SK-N-SH treated with all-trans-retinoic acid at 6 μM for 48 hours (cell line): ENCODE measurements around the gene HPCAL1.

ENCODE experiments used
- ATAC-seq: fragments of 200-7000 bp; cut with Tn5 transposase; 3 replicates; pipeline ENCODE4 v1.9.1; 2020; ENCODE audit warnings: mild to moderate bottlenecking, moderate library complexity
- ARNTL ChIP-seq: fragments of 450-650 bp; formaldehyde crosslinking; IDR thresholded peaks from 2 replicates; pipeline ENCODE4 v1.5.0; 2020; ENCODE audit warnings: low read depth, mild to moderate bottlenecking, moderate library complexity, borderline replicate concordance
- CSDC2 ChIP-seq: fragments of 250-450 bp; sonication (Bioruptor Pico); IDR thresholded peaks from 2 replicates; pipeline ENCODE4 v1.5.0; 2020; ENCODE audit warnings: mild to moderate bottlenecking, moderate library complexity
- CSRNP3 ChIP-seq: fragments of 250-450 bp; sonication (Bioruptor Pico); IDR thresholded peaks from 2 replicates; pipeline ENCODE4 v1.5.1; 2021; ENCODE audit warnings: mild to moderate bottlenecking, moderate library complexity
- ESRRG ChIP-seq: fragments of 250-450 bp; sonication (Bioruptor Pico); IDR thresholded peaks from 2 replicates; pipeline ENCODE4 v1.6.1; 2021; ENCODE audit warnings: mild to moderate bottlenecking
- GLIS3 ChIP-seq: fragments of 250-450 bp; sonication (Bioruptor Pico); IDR thresholded peaks from 2 replicates; pipeline ENCODE4 v1.5.0; 2020; ENCODE audit warnings: mild to moderate bottlenecking, moderate library complexity
- ISL1 ChIP-seq: fragments of 250-450 bp; sonication (Bioruptor Pico); IDR thresholded peaks from 2 replicates; pipeline ENCODE4 v2.1.2; 2022; ENCODE audit warnings: mild to moderate bottlenecking, moderate library complexity
- OSR1 ChIP-seq: fragments of 250-450 bp; sonication (Bioruptor Pico); IDR thresholded peaks from 2 replicates; pipeline ENCODE4 v1.8.0; 2022; ENCODE audit warnings: moderate library complexity, mild to moderate bottlenecking, inconsistent platforms
- PPARA ChIP-seq: fragments of 250-450 bp; sonication (Bioruptor Pico); IDR thresholded peaks from 2 replicates; pipeline ENCODE4 v1.5.0; 2020; ENCODE audit warnings: mild to moderate bottlenecking, borderline replicate concordance
- RARB ChIP-seq: fragments of 250-450 bp; sonication (Bioruptor Pico); IDR thresholded peaks from 2 replicates; pipeline ENCODE4 v1.8.0; 2021; ENCODE audit warnings: mild to moderate bottlenecking, moderate library complexity
- SNAI2 ChIP-seq: fragments of 250-450 bp; sonication (Bioruptor Pico); IDR thresholded peaks from 2 replicates; pipeline ENCODE4 v1.5.0; 2020; ENCODE audit warnings: mild to moderate bottlenecking, moderate library complexity
- TCF4 ChIP-seq: fragments of 250-450 bp; sonication (Bioruptor Pico); IDR thresholded peaks from 2 replicates; pipeline ENCODE4 v1.8.0; 2021; ENCODE audit warnings: mild to moderate bottlenecking, moderate library complexity, borderline replicate concordance
- TOX ChIP-seq: fragments of 250-450 bp; sonication (Bioruptor Pico); IDR thresholded peaks from 2 replicates; pipeline ENCODE4 v1.8.0; 2021; ENCODE audit warnings: mild to moderate bottlenecking, moderate library complexity, borderline replicate concordance
- TSHZ2 ChIP-seq: fragments of 250-450 bp; sonication (Bioruptor Pico); IDR thresholded peaks from 2 replicates; pipeline ENCODE4 v1.5.0; 2020; ENCODE audit warnings: mild to moderate bottlenecking, moderate library complexity
- ZC3H10 ChIP-seq: fragments of 250-450 bp; sonication (Bioruptor Pico); IDR thresholded peaks from 2 replicates; pipeline ENCODE4 v1.5.1; 2021; ENCODE audit warnings: mild to moderate bottlenecking, moderate library complexity
- ZFP30 ChIP-seq: fragments of 450-650 bp; formaldehyde crosslinking; IDR thresholded peaks from 2 replicates; pipeline ENCODE4 v1.5.0; 2022; ENCODE audit warnings: mild to moderate bottlenecking, moderate library complexity
- ZNF565 ChIP-seq: fragments of 450-650 bp; formaldehyde crosslinking; conservative IDR thresholded peaks from 2 replicates; pipeline ENCODE4 v1.5.0; 2020; ENCODE audit warnings: low read depth, mild to moderate bottlenecking, moderate library complexity
- ZNF70 ChIP-seq: fragments of 450-650 bp; formaldehyde crosslinking; IDR thresholded peaks from 2 replicates; pipeline ENCODE4 v1.5.0; 2020; ENCODE audit warnings: mild to moderate bottlenecking, moderate library complexity
- ZNF8 ChIP-seq: fragments of 450-650 bp; formaldehyde crosslinking; IDR thresholded peaks from 2 replicates; pipeline ENCODE4 v1.5.0; 2020; ENCODE audit warnings: mild to moderate bottlenecking, moderate library complexity
- TF ChIP-seq, protein P1 (sequence below): fragments of 250-450 bp; sonication (Bioruptor Pico); IDR thresholded peaks from 2 replicates; pipeline ENCODE4 v1.5.1; 2020; ENCODE audit warnings: low read depth, mild to moderate bottlenecking, moderate library complexity
- TF ChIP-seq, protein P2 (sequence below): fragments of 250-450 bp; sonication (Bioruptor Pico); IDR thresholded peaks from 2 replicates; pipeline ENCODE4 v1.8.0; 2021; ENCODE audit warnings: low read depth, mild to moderate bottlenecking, moderate library complexity, borderline replicate concordance
- TF ChIP-seq, protein P3 (sequence below): fragments of 250-450 bp; sonication (Bioruptor Pico); IDR thresholded peaks from 2 replicates; pipeline ENCODE4 v1.8.0; 2020; ENCODE audit warnings: mild to moderate bottlenecking, moderate library complexity, borderline replicate concordance

Gene HPCAL1

GRCh38 chr2:10422251-10422650, 119.5 kb downstream of the HPCAL1 start (continued):
- TF ChIP-seq, protein P1, sequence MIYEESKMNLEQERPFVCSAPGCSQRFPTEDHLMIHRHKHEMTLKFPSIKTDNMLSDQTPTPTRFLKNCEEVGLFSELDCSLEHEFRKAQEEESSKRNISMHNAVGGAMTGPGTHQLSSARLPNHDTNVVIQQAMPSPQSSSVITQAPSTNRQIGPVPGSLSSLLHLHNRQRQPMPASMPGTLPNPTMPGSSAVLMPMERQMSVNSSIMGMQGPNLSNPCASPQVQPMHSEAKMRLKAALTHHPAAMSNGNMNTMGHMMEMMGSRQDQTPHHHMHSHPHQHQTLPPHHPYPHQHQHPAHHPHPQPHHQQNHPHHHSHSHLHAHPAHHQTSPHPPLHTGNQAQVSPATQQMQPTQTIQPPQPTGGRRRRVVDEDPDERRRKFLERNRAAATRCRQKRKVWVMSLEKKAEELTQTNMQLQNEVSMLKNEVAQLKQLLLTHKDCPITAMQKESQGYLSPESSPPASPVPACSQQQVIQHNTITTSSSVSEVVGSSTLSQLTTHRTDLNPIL (CRISPR knock-in tag), result no peak
- TF ChIP-seq PPARA (CRISPR knock-in tag) (no peak), ZNF565 (CRISPR knock-in tag) (no peak), CSDC2 (no peak)
- TF ChIP-seq, all 23 proteins: peak for 0

DNA sequence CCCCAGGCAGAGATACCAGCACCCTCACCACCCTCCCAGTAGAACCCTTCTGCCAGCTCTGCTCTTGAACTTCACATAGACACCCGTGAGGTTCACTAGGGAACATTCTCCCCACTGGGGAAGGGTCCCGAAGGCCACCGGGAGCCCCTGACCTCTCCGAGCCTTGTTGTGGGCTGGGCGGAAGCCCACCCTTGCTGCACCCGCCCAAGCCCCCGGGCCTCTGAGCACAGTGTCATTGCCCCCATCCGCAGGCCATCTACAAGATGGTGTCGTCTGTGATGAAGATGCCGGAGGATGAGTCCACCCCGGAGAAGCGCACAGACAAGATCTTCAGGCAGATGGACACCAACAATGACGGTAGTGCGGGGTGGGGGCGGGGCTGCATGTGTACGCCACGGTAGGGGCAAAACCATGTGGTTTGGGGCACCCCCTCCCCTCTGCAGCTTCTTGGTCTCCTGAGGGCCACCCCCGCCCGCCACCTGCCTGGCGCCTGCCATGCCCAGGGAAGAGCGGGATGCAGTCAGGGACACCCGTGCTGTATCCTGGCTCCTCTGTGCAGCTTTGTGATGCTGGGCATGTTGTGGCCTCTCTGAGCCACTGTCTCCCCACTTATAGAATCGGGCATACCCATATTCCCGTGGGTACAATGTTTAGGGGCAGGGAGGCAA, 120.2 kb downstream of the HPCAL1 start:
- no peak for TF ChIP-seq ZC3H10 (CRISPR knock-in tag)
- no peak for TF ChIP-seq OSR1
- no peak for TF ChIP-seq ZNF565 (CRISPR knock-in tag)
- no peak for TF ChIP-seq SNAI2 (CRISPR knock-in tag)
- no peak for TF ChIP-seq ISL1 (CRISPR knock-in tag)
- TF ChIP-seq TOX, result no peak
- no peak for TF ChIP-seq PPARA (CRISPR knock-in tag)
- TF ChIP-seq, protein P2, sequence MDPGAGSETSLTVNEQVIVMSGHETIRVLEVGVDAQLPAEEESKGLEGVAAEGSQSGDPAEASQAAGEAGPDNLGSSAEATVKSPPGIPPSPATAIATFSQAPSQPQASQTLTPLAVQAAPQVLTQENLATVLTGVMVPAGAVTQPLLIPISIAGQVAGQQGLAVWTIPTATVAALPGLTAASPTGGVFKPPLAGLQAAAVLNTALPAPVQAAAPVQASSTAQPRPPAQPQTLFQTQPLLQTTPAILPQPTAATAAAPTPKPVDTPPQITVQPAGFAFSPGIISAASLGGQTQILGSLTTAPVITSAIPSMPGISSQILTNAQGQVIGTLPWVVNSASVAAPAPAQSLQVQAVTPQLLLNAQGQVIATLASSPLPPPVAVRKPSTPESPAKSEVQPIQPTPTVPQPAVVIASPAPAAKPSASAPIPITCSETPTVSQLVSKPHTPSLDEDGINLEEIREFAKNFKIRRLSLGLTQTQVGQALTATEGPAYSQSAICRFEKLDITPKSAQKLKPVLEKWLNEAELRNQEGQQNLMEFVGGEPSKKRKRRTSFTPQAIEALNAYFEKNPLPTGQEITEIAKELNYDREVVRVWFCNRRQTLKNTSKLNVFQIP (CRISPR knock-in tag), result no peak
- TF ChIP-seq ESRRG (CRISPR knock-in tag), result no peak
- no peak for TF ChIP-seq GLIS3 (CRISPR knock-in tag)
- no peak for TF ChIP-seq CSDC2
- TF ChIP-seq RARB (CRISPR knock-in tag), result no peak
- no peak for ATAC-seq

- ATAC-seq, result no peak
- TF ChIP-seq CSRNP3 (CRISPR knock-in tag) (no peak), ARNTL (CRISPR knock-in tag) (no peak), GLIS3 (CRISPR knock-in tag) (no peak), ZNF70 (CRISPR knock-in tag) (no peak), SNAI2 (CRISPR knock-in tag) (no peak), ZFP30 (CRISPR knock-in tag) (no peak), ZNF565 (CRISPR knock-in tag) (no peak), TSHZ2 (CRISPR knock-in tag) (no peak), ZC3H10 (CRISPR knock-in tag) (no peak), PPARA (CRISPR knock-in tag) (no peak), TCF4 (CRISPR knock-in tag) (no peak), ZNF8 (no peak), RARB (CRISPR knock-in tag) (no peak)
- TF ChIP-seq, protein P1 (CRISPR knock-in tag), result no peak
- TF ChIP-seq, protein P2 (CRISPR knock-in tag), result no peak
- TF ChIP-seq, protein P3, sequence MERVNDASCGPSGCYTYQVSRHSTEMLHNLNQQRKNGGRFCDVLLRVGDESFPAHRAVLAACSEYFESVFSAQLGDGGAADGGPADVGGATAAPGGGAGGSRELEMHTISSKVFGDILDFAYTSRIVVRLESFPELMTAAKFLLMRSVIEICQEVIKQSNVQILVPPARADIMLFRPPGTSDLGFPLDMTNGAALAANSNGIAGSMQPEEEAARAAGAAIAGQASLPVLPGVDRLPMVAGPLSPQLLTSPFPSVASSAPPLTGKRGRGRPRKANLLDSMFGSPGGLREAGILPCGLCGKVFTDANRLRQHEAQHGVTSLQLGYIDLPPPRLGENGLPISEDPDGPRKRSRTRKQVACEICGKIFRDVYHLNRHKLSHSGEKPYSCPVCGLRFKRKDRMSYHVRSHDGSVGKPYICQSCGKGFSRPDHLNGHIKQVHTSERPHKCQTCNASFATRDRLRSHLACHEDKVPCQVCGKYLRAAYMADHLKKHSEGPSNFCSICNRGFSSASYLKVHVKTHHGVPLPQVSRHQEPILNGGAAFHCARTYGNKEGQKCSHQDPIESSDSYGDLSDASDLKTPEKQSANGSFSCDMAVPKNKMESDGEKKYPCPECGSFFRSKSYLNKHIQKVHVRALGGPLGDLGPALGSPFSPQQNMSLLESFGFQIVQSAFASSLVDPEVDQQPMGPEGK (CRISPR knock-in tag), result no peak
Observed at GRCh38 chr2:10423400-10423774, 120.7 kb downstream of the HPCAL1 start.
